Right atrium auricular region (tissue), 2 donors: ENCODE measurements around the gene KIAA1549. TPM values are rescaled to one million over a fixed set of nuclear protein-coding genes. Genes with fewer than 3 reads are reported as not detected.
"Not testable (repeated sequence)": the region's sequence is repeated elsewhere in the genome, so short reads cannot be mapped to it uniquely, and the experiment has no call there.

Source experiments
- DNase-seq: peaks from one replicate; pipeline ENCODE4 v3.0.0-alpha.2; 2019; ENCODE audit warnings: low spot score
- H3K27ac ChIP-seq, 2 donors: fragments of 200-600 bp; sonication (generic); 1 replicate in 1 of 2; 2 replicates in 1 of 2; pipeline ENCODE4 v1.5.1; 2016 to 2019
- H3K27me3 ChIP-seq, 2 donors: fragments of 200-600 bp; sonication (generic); one replicate each; pipeline versions ENCODE4 v1.5.1 to v1.6.0; 2017 to 2019
- H3K36me3 ChIP-seq: fragments of 200-600 bp; sonication (generic); one replicate; pipeline ENCODE4 v1.5.1; 2016
- H3K4me1 ChIP-seq, 2 donors: fragments of 200-600 bp; sonication (generic); one replicate each; pipeline versions ENCODE4 v1.5.1 to v1.6.0; 2017 to 2019
- H3K4me3 ChIP-seq, 2 donors: fragments of 200-600 bp; sonication (generic); 1 replicate in 1 of 2; 2 replicates in 1 of 2; pipeline ENCODE4 v1.5.1; 2017 to 2019; ENCODE audit warnings: mild to moderate bottlenecking in 1 of 2, moderate library complexity in 1 of 2
- H3K9me3 ChIP-seq, 2 donors: fragments of 200-600 bp; sonication (generic); one replicate each; pipeline ENCODE4 v1.5.1; 2019
- total RNA-seq, 2 donors: library from RNA; depleted of rRNA; stranded (reverse); fragments of >200 nt; gene quantifications; one replicate each; pipeline ENCODE4 v1.1.0, GENCODE V29; 2016
- TF ChIP-seq, protein P1 (sequence below), 2 donors: fragments of 200-600 bp; sonication (generic); IDR thresholded peaks; one replicate each; pipeline ENCODE4 v1.5.1; 2019; ENCODE audit warnings: antibody characterized with exemption in 2 of 2

The KIAA1549 gene
- total RNA-seq, 2 donors from 2014 or later = 0.85 to 1.4 TPM

DNA sequence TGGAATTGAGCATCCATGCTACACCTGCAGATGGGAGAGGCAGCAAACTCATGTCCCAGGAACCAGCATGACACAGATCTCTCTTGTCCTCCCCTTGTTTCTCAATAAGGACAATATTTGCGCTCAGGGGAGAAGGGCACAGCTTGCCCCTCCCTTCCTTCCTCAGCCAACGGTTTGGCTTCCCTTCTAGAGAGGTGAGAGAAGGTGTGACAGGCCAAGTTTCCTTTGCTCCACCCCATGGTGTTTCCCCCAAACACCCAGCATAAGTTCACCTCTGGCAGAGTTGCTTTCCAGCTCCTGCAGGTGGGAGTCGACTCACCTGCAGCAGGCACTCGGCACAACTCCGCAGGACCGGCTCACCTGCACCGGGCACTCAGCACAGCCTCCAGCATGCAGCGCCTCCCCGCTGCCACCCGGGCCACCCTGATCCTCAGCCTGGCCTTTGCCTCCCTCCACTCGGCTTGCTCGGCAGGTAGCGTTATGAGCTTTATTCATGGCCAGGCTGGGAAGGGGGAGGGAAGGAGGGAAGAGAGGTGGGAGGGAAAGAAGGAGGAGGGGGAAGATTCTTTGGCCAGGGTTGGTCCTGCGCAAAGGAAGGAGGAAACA lies 183.4 kb downstream of the KIAA1549 start, which contains the start of the genes ATP6V0A4 and TMEM213:
TSS of gene ATP6V0A4 (minus strand) at position 482 of the 606 bp plus-strand sequence. CDS start 26,949 bp downstream, outside the sequence.
TSS of gene TMEM213 (plus strand) at position 280 of the 606 bp plus-strand sequence. CDS start at position 391, 111 bp downstream.
- no peak for DNase-seq
- Histone ChIP-seq H3K4me3 (no peak within 1 kb of the TSS), H3K9me3 (no peaks in the 10 kb centered on the region), H3K27ac (no peak within 1 kb of the TSS), H3K27me3 (no peaks in the 10 kb centered on the region), H3K4me1 (no peaks in the 10 kb centered on the region), H3K36me3 (no peaks in the 10 kb centered on the region)
- TF ChIP-seq, protein P1, sequence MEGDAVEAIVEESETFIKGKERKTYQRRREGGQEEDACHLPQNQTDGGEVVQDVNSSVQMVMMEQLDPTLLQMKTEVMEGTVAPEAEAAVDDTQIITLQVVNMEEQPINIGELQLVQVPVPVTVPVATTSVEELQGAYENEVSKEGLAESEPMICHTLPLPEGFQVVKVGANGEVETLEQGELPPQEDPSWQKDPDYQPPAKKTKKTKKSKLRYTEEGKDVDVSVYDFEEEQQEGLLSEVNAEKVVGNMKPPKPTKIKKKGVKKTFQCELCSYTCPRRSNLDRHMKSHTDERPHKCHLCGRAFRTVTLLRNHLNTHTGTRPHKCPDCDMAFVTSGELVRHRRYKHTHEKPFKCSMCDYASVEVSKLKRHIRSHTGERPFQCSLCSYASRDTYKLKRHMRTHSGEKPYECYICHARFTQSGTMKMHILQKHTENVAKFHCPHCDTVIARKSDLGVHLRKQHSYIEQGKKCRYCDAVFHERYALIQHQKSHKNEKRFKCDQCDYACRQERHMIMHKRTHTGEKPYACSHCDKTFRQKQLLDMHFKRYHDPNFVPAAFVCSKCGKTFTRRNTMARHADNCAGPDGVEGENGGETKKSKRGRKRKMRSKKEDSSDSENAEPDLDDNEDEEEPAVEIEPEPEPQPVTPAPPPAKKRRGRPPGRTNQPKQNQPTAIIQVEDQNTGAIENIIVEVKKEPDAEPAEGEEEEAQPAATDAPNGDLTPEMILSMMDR (IDR thresholded peaks at IDR 0.05) = no peak

DNA sequence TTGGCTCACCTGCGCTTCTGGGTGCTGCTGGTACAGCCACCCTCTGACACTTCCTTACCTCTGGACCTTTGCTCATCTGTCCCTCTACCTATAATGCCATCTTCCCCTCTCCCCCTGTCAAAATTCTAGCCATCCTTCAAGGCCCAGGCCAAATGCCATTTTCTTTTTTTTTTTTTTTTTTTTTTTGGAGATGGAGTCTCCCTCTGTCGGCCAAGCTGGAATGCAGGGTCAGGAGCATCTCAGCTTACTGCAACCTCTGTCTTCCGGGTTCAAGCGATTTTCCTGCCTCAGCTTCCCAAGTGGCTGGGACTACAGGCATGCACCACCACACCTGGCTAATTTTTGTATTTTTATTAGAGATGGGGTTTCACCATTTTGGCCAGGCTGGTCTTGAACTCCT lies 184.1 kb downstream of the KIAA1549 start:
- DNase-seq, H3K36me3 ChIP-seq, H3K4me1 ChIP-seq, H3K4me3 ChIP-seq, H3K27ac ChIP-seq, H3K27me3 ChIP-seq, H3K9me3 ChIP-seq: not testable (repeated sequence)

DNA sequence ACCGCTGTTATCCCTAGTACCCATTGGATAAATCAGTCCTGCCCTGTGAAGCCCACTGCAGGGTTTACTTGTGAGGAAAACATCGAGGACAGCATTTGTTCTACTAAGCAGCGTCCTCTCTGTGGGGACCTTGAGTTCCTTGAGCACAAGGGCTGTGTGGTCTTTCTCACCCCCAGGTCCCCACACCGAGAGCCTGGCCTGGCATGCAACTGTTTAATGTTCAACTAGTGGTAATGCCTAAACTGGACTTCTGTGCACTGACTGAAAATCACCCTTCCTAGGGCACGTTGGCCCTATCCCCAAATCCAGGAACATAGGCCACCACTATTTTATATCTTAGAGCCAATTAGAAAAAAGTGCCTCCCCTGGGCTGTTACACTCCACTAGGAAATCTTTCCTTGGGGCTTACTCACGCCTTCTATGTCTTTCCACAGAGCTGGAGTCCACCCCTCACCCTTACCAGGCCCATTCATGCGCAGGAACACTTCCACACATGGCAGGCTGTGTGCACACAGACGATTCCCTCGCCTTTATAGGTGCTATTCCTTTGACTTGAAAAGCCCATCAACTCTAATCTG lies 185.1 kb downstream of the KIAA1549 start:
- TF ChIP-seq, protein P1 (IDR thresholded peaks at IDR 0.05) = no peak
- no peak for DNase-seq
- H3K27ac ChIP-seq = no peak overlapping the region
- H3K36me3 ChIP-seq = no peaks in the 10 kb centered on the region
- no peaks in the 10 kb centered on the region for H3K4me1 ChIP-seq
- H3K4me3 ChIP-seq = no peak overlapping the region
- no peaks in the 10 kb centered on the region for H3K9me3 ChIP-seq
- H3K27me3 ChIP-seq = no peaks in the 10 kb centered on the region

DNA sequence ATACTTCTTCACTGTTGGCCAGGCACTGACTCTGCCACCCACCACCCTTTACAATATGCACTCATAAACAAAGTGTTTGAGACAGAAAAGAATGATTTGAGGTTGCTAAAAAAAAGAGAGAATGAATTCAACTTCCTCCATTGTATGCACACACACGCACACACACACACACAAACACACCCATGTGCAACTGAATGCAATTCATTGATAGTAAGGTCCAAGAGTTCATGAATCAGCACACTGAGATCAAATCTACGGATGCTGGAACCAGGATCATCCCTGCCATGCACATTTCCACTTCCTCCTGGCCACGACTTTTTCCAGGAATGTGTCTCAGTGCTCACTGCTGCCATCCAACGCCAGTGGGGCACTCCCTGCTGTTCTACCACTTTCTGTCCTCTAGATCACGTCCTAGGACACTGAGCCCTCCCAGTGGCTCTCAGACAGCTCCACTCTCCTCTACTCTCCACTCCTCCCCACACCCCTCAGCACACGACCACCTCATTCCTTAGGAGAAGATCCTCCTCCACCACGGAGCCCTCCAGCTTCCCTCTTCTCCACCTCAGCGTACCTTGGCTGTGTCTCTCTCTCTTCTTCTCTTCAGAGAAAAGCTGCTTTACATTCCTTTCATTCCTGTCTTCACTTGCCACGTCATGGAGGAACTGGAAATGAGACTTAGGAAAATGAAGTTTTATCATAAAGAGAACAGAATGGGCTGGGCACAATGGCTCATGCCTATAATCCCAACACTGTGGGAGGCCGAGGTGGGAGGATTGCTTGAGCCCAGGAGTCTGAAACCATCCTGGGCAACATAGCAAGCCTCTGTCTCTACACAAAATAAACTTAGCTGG lies 195.4 kb downstream of the KIAA1549 start:
- Histone ChIP-seq H3K36me3 (no peaks in the 10 kb centered on the region), H3K27ac (no peak overlapping the region), H3K9me3 (no peaks in the 10 kb centered on the region), H3K4me1 (no peaks in the 10 kb centered on the region), H3K27me3 (no peaks in the 10 kb centered on the region), H3K4me3 (no peak overlapping the region)
- TF ChIP-seq, protein P1 (IDR thresholded peaks at IDR 0.05) = no peak
- no peak for DNase-seq

DNA sequence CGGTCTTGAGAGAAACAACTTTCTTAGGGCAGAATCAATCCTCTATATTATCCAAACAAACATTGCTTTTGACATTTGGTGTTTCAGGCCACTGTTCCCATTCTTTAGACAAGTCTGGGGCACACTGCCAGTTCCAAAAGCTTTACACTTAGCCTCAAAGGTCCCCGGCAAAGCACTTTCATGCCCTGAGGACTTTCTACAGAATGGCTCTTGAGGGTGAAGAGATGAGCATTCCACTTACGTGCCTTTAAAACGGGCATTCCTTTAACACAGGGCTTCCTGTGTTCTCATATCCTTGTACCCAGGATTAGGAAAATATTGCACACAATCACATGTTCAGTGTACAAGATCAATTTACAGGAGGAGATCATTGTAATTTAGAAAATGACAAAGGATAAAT lies 196.5 kb downstream of the KIAA1549 start:
- no peak overlapping the region for H3K27ac ChIP-seq
- no peaks in the 10 kb centered on the region for H3K36me3 ChIP-seq
- no peaks in the 10 kb centered on the region for H3K4me1 ChIP-seq
- H3K4me3 ChIP-seq = no peak overlapping the region
- no peaks in the 10 kb centered on the region for H3K9me3 ChIP-seq
- no peak for DNase-seq
- TF ChIP-seq, protein P1 (IDR thresholded peaks at IDR 0.05) = no peak
- H3K27me3 ChIP-seq = no peaks in the 10 kb centered on the region

Other genes with a start within 250 kb of the KIAA1549 start
- gene TMEM213, start 183.4 kb downstream of the KIAA1549 start, total RNA-seq = not detected
- not detected for gene ATP6V0A4, start 183.2 kb downstream of the KIAA1549 start, total RNA-seq
- gene ZC3HAV1L, start 54.7 kb upstream of the KIAA1549 start, total RNA-seq = 1 to 10 TPM; 7.3 to 9.4 TPM
- gene ZC3HAV1, start 128.3 kb upstream of the KIAA1549 start, total RNA-seq = 10 to 100 TPM in 1 of 2 donors, 1 to 10 TPM in 1; 8.0 to 15.2 TPM
- gene UBN2, start 249.8 kb upstream of the KIAA1549 start, total RNA-seq = 1 to 10 TPM; 7.9 to 8.5 TPM